Muscle layer of duodenum (tissue), 2 donors: Measurements from ENCODE around the gene GCAT.

ENCODE experiments used
- H3K27ac ChIP-seq: one replicate; pipeline ENCODE4 v1.7.0; 2013; ENCODE audit warnings: mild to moderate bottlenecking, low read length
- H3K27me3 ChIP-seq: one replicate; pipeline ENCODE4 v1.7.0; 2013; ENCODE audit warnings: low read depth, mild to moderate bottlenecking, control low read depth, low read length
- H3K36me3 ChIP-seq, 2 donors: one replicate each; pipeline ENCODE4 v1.7.0; 2013; ENCODE audit warnings: low read length in 2 of 2, control low read depth in 1 of 2, mild to moderate bottlenecking in 1 of 2; ENCODE audit not compliant: insufficient read depth in 2 of 2, control insufficient read depth in 1 of 2
- H3K4me1 ChIP-seq, 2 donors: one replicate each; pipeline ENCODE4 v1.7.0; 2013; ENCODE audit warnings: low read length in 2 of 2, mild to moderate bottlenecking in 2 of 2, control low read depth in 1 of 2, moderate library complexity in 1 of 2; ENCODE audit not compliant: insufficient read depth in 2 of 2, control insufficient read depth in 1 of 2
- H3K4me3 ChIP-seq, 2 donors: one replicate each; pipeline ENCODE4 v1.7.0; 2013; ENCODE audit warnings: low read length in 2 of 2, low read depth in 1 of 2, mild to moderate bottlenecking in 1 of 2
- H3K9me3 ChIP-seq, 2 donors: one replicate each; pipeline ENCODE4 v1.7.0; 2013; ENCODE audit warnings: low read length in 2 of 2, control low read depth in 1 of 2, mild to moderate bottlenecking in 1 of 2; ENCODE audit not compliant: control insufficient read depth in 1 of 2
- donor health status: healthy.

The GCAT gene

DNA sequence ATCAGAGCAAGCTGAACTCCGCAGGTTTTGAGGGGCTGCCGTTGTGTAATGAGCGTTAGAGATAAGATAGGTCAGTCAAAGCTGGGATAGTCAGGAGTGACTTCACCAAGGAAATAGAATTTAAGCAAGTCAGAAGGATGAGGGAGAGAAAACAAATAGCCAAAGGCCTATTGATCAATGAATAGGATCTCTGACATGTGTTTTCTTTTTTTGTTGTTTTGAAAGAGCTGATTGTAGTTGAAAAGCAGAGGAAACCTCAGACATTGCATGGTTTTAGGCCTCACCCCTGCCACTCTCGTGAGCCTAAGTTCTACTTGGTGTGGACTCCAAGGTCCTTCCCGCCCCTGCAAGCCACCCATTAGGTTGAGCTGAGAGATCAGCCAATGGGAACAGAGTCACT is 44.7 kb downstream of the GCAT start:
- H3K4me1 ChIP-seq = peaks cover 5 to 38% of the 10 kb centered on the region in 2 donors
- no peaks in the 10 kb centered on the region for H3K9me3 ChIP-seq
- H3K4me3 ChIP-seq = no peak overlapping the region
- no peak overlapping the region for H3K27ac ChIP-seq
- H3K36me3 ChIP-seq = peaks cover 23 to 28% of the 10 kb centered on the region in 2 donors
- no peaks in the 10 kb centered on the region for H3K27me3 ChIP-seq

DNA sequence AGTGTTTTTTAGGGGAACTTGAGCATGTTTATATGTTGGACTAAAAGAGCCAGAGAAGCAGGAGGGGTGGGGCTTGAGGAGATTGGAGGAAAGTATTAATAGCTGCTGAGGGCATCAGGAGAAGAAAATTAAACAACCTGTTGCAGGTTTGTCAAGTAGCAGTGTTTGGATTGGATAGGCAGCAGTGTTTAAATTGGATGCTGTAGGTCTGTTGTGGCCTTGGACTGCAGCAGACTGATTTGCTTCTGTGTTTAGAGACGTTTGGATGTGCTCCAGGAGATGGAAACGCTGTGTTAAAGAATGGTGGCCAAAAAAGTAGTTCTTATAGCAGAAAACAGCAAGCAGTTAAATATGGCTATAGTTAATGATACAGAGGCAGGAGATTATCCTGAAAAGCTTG is 47.2 kb downstream of the GCAT start:
- H3K36me3 ChIP-seq = peaks cover 35 to 42% of the 10 kb centered on the region in 2 donors
- H3K9me3 ChIP-seq = no peaks in the 10 kb centered on the region
- peaks cover 5 to 30% of the 10 kb centered on the region in 2 donors for H3K4me1 ChIP-seq
- H3K4me3 ChIP-seq = no peak overlapping the region
- no peaks in the 10 kb centered on the region for H3K27me3 ChIP-seq
- H3K27ac ChIP-seq = no peak overlapping the region

DNA sequence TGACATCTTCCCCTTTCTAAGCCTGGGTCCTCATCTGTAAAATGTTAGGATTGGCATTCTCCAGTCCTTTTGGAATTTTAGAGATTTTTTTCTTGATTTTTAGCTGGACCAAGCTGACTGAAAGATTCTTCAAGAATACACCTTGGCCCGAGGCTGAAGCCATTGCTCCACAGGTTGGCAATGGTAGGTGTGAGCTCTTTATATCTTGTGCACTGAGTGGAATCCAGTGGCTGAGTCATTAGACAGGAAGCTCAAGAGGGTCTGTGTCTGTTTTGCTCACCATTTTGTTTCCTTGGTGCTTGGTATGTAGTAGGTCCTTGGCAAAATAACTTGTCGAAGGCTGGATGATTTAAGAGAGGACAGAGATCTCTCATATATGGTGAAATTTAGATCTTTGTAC is 47.7 kb downstream of the GCAT start:
- no peak overlapping the region for H3K4me3 ChIP-seq
- H3K27me3 ChIP-seq = no peaks in the 10 kb centered on the region
- peaks cover 36 to 45% of the 10 kb centered on the region in 2 donors for H3K36me3 ChIP-seq
- H3K27ac ChIP-seq = no peak overlapping the region
- peaks cover 4 to 25% of the 10 kb centered on the region in 2 donors for H3K4me1 ChIP-seq
- H3K9me3 ChIP-seq = no peaks in the 10 kb centered on the region

DNA sequence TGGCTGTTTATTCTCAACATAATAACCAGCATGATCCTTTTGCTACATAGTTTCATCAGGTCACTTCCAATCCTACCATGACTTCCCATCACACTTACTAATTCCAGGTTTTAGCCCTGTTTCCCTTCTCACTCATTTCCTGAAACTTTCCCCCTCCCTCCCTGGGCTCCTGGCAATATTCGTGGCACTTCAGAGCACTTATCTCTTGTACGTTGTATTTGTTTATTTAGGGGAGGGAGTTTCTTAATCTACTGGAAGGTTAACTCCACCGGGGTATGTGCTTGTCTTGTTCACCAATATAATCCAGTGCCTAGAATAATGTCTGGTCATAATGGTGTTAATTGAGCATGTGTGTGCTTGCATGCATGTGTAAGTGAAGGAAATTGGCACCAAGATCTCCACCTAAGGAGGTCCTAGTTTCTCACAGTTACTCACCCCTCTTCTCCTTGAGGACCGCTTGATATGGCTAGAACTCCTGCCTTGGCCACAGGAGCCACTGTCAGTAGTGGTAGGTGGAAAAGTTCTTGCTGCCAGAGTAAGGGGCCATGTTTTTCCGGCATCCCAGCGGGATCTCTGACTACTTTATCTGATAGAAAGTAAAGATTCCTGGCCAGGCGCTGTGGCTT is 53.2 kb downstream of the GCAT start:
- peaks cover 42 to 55% of the 10 kb centered on the region in 2 donors for H3K36me3 ChIP-seq
- H3K9me3 ChIP-seq = no peaks in the 10 kb centered on the region
- H3K27ac ChIP-seq = no peak overlapping the region
- peaks cover 0 to 11% of the 10 kb centered on the region in 2 donors for H3K4me1 ChIP-seq
- H3K27me3 ChIP-seq = no peaks in the 10 kb centered on the region
- H3K4me3 ChIP-seq = no peak overlapping the region

DNA sequence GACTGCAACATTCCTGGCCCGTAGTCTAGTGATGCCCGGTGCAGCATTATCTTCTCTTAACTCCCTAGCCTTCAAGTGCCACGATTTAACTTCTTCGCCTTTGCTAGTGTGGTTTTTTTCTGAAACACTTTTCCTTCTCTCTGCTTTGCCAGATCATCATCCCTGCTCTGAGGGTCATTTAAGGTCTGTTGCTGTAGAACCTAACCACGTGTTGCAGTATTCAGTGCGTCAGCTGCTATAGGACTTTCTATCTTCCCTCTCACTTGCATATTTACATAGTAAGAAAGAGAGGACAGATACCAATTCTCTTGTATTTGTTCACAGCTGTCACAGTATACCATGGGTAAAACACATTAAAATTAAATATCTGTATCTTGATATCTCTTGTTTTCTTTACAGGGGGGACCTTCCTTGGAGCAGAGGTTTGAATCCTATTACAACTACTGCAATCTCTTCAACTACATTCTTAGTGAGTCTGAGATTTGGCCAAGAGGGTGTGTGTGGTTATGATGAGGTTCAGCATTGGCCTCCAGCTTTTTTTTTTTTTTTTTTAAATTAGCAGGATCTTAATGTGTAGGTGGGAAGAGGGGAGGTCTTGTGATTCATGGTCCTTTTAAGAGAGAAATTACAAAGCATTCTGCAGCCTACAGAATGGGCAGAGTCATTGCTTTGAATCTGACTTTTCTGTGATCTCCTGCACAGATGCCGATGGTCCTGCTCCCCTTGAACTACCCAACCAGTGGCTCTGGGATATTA is 55.0 kb downstream of the GCAT start:
- no peak overlapping the region for H3K27ac ChIP-seq

DNA sequence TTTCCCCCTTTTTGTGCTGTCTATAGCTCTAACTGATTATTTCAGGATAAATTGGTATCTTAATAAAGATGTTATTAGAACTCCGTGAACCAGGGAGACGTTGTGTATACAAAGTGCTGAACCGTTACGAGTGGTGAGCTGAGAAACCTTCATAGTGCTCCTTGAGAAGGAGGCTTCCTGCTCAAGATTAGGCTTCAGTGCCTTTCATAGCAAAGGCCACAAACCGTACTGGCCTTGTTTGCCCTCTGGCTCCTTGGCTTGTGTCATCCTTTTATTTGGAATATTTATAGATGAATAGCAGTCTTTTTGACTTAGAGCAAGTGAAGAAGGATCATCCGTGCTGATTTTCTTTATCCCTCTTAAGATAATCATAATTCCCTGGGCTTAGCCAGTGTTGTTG is 57.8 kb downstream of the GCAT start:
- H3K27me3 ChIP-seq = no peaks in the 10 kb centered on the region
- peaks cover 0 to 11% of the 10 kb centered on the region in 2 donors for H3K4me1 ChIP-seq
- H3K9me3 ChIP-seq = no peaks in the 10 kb centered on the region
- no peak overlapping the region for H3K27ac ChIP-seq
- peaks cover 49 to 68% of the 10 kb centered on the region in 2 donors for H3K36me3 ChIP-seq
- H3K4me3 ChIP-seq = no peak overlapping the region

More for the DNA sequence above, 55.0 kb downstream of the GCAT start:
- Histone ChIP-seq H3K4me3 (no peak overlapping the region), H3K4me1 (peaks cover 0 to 11% of the 10 kb centered on the region in 2 donors), H3K27me3 (no peaks in the 10 kb centered on the region), H3K9me3 (no peaks in the 10 kb centered on the region), H3K36me3 (peaks cover 47 to 69% of the 10 kb centered on the region in 2 donors)
